NCI-H187 treated with DMSO at 0.1 percent for 48 hours (cell line): ENCODE data around the gene CDKN2D.

Experiments used
- DNase-seq: peaks from one replicate; lab custom pipeline; 2025; lab: John Stamatoyannopoulos, UW

Gene CDKN2D

DNA sequence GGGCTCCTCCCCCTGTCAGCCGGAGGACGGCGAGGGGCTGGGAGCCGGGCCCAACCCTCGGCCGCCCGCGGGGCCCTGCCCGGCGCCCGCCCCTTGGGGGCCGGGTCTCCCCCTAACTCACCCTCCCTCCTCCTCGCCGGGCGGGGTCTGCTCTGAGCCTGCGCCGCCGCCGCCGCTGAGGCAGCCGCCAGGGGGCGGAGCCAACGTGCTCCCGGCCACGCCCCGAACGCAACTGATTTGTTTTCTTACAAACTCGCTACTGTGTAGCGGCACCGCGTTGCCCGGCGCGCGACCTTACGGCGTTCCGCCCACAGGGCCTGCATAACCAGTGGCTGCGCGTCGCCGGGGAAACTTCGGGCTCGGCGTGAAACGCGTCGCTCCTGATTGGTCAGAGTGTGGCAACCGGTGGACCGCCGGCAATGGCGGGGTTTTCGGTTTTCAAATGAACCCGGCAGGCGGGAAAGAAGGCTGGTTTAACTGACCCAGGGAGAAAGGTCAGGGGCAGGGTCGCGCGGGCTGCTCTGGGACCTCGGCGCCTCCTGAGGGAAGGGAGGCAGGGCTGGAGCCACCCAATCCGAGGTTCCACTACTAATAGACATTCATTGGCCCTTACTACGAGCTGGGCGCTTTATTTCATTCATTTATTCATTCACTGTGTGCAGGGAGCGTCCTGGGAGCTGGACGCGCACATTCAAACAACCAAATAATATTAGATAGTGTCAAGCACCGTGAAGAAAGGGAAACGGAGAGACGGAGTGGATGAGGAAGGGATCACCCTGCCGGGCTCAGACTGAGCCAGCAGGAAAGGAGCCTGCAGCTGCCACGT is at the start of gene CDKN2D:
Gene CDKN2D, minus strand, starts transcription at position 154 of the 826 bp plus-strand sequence. CDS start 326 bp downstream, outside the sequence.
- peak; percentile 75 for DNase-seq

DNA sequence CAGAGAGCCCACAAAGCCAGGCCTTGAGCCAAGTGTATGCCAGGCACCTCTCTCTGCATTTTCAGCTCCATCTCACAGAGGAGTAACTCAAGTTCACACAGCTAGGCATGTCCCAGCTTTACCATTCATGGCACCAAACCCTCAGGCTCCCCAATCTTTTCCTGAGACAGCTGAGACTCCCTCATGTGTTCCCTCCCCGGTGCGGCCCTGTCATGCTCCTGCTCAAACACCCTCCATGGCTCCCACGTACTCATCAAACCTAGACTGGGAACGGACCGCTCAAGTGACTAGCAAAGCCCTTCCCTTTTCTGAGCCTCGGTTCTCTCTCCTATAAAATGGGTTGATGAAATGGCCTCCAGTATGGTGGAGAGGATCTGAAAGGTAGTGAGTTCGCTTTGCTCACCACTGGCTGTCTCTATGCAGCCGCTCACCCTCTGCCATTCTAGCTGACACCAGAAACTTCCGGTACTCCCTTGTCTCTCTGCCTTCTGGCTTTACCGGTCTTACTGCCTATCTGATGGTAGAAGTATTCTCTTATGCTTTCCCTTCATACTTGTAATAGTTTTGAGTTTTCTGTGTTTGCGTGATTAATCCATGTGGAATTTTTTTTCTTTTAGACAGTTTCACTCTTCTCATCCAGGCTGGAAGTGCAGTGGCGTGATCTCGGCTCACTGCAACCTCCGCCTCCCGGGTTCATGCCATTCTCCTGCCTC is 48.8 kb upstream of the CDKN2D start:
- DNase-seq = no peak

DNA sequence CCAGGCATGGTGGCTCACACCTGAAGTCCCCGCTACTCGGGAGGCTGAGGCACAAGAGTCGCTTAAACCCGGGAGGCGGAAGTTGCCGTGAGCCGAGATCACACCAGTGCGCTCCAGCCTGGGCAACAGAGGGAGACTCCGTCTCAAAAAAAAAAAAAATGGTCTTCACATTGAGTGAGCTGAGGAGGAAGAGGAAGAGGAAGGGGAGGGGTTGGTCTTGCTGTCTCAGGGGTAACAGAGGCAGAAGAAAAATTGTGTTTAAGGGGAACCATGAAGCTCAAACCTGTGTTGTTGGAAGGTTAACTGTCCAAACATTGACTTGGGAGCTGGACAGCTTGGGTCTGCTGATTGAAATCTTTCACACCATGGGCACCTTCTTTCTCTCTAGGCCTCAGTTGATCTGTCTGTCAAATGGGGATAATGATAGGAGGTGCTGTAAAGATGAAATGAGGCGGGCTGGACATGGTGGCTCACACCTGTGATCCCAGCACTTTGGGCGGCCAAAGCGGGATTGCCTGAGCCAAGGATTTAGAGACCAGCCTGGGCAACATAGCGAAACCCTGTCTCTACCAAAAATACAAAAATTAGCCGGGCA is 46.7 kb upstream of the CDKN2D start:
- DNase-seq = no peak

- no peak for DNase-seq
These were observed 43.8 kb upstream of the CDKN2D start for GRCh38 chr19:10612499-10613119.

GRCh38 chr19:10611907-10612306 is 43.1 kb upstream of the CDKN2D start:
- no peak for DNase-seq

DNA sequence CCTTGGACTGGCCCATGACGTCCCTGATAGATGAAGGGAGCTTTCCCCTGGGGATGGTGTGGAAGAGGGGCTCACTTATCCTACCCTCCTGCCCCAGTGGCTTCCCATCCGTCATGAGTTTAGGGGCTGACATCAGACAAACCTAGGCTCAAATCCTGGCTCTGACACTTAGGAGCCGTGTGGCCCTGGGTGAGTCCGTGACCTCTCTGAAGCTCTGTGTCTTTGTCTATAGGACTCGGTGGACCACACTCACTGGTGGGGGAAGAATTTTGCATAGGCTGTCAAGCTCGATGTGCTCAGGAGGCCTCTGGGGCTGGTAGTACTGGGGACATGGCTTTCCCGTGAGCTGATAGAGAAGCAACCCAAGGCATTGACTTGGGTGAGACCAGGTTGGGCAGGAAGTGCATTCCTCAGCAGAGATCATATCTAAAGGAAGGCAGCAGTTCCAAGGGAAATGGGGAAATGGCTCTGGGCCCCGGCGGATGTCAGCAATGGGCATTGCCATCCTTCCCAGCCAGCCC is 35.7 kb upstream of the CDKN2D start:
- DNase-seq = no peak

GRCh38 chr19:10603873-10604459 is 35.2 kb upstream of the CDKN2D start:
- DNase-seq = no peak

GRCh38 chr19:10603084-10603872 is 34.5 kb upstream of the CDKN2D start:
- DNase-seq = no peak

GRCh38 chr19:10602330-10603083 is 33.7 kb upstream of the CDKN2D start:
- DNase-seq = no peak

- no peak for DNase-seq
These were observed 33.2 kb upstream of the CDKN2D start for GRCh38 chr19:10601999-10602329.

- DNase-seq = no peak
These were observed 31.4 kb upstream of the CDKN2D start for GRCh38 chr19:10600149-10600548.

- no peak for DNase-seq
These were observed 25.2 kb upstream of the CDKN2D start for GRCh38 chr19:10593820-10594637.

DNA sequence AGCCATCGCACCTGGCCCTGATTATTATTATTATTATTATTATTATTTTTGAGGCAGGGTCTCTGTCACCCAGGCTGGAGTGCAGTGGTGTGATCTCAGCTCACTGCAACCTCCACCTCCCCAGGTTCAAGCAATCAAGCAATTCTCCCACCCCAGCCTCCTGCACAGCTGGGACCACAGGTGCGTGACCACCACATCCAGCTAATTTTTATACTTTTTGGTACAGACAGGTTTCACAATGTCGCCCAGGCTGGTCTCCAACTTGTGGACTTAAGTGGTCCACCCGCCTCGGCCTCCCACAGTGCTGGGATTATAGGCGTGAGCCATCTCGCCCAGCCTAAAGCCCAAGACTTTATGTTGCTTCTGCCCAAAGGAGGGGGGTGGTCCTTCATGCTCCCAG is 24.4 kb upstream of the CDKN2D start:
- no peak for DNase-seq

DNA sequence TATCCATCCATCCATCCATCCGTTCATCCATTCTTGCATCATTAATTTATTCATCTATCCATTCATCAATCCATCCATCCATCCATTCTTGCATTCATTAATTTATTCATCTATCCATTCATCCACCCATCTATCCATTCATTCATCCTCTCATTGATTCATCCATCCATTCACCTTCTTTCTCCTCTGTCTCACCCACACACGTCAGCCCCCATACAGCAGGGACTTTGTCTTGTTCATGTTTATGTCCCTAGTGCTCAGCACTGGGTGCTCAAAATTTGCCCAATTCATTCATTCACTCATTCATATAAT is 19.0 kb upstream of the CDKN2D start:
- DNase-seq = no peak

- no peak for DNase-seq
These were observed 18.5 kb upstream of the CDKN2D start, which contains the start of gene AP1M2 for GRCh38 chr19:10587022-10587838. TSS of gene AP1M2 (minus strand) at chr19:10587312. CDS start at chr19:10587231, 81 bp downstream.

GRCh38 chr19:10586396-10586795 is 17.6 kb upstream of the CDKN2D start:
- no peak for DNase-seq

DNA sequence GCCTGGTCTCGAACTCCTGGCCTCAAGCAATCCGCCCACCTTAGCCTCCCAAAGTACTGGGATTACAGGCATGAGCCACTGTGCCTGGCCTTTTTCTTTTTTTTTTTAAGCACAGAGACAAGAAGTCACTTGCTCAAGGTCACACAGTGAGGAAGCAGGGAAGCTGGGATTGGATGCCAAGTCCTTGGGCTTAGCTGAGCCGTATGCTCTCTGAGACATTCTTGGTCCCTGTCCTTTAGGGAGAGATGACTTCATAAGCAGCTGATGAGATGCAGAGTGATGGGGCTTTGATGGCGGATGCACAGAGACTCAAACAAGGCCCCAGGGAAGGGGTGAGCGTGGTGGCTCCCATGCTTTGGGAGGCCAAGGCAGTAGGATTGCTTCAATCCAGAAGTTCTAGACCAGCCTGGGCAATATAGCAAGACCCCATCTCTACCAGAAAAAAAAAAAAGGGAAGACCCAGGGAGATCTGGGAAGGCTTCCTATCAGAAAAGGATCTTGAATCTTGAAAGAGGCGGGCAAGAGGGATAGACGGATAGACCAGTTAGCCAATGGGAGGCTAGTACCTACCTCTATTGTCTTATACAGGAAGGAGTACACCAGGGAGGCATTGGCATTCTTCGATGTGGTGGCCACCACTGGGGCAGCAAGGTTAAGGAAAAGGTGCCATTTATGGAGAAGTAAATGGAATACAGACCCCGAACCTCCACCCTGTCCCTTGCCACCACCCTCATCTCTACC is 14.4 kb upstream of the CDKN2D start:
- DNase-seq = no peak

DNA sequence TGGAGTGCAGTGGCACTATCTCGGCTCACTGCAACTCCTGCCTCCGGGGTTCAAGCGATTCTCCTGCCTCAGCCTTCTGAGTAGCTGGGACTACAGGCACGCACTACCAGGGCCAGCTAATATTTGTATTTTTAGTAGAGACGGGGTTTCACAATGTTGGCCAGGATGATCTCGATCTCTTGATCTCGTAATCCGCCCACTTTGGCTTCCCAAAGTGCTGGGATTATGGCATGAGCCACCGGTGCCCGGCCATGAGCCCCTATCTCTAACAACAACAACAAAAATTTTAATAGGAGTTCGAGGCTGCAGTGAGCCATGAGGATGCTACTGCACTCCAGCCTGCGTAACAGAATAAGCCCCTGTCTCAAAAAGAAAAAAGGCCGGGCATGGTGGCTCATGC is 13.3 kb upstream of the CDKN2D start:
- no peak for DNase-seq
